Measurements from ENCODE around the gene CHD3. TPM values are rescaled to one million over a fixed set of nuclear protein-coding genes. Genes with fewer than 3 reads are reported as not detected.

The CHD3 gene
- polyA plus RNA-seq, 1 of the 3 experiments (the other 2 are of a cell fraction): 56.2 TPM

- H3K9ac ChIP-seq: no peak overlapping the region
- TF ChIP-seq REST (IDR thresholded peaks at IDR 0.05; ENCODE audit: low read depth, low read length): no peak
- no peak for TF ChIP-seq JUND (IDR thresholded peaks at IDR 0.05)
- no peak for TF ChIP-seq FOSL2 (IDR thresholded peaks at IDR 0.05; ENCODE audit: borderline replicate concordance, low read depth)
- TF ChIP-seq PBX3 (IDR thresholded peaks at IDR 0.05): no peak
- no peak for TF ChIP-seq FOXJ3 (CRISPR knock-in tag; IDR thresholded peaks at IDR 0.05)
- TF ChIP-seq RAD21 (IDR thresholded peaks at IDR 0.05; ENCODE audit: low read length): no peak
- no peak for TF ChIP-seq USF2 (IDR thresholded peaks at IDR 0.05; ENCODE audit: borderline replicate concordance, low read depth, low read length)
- no peak for TF ChIP-seq IRF3 (IDR thresholded peaks at IDR 0.05; ENCODE audit: low read depth, low read length)
- WGBS (ENCODE audit: low lambda C conversion rate): 96% methylated on average over 21 of the region's 21 CpGs
- H3K4me2 ChIP-seq: no peak overlapping the region
- no peak overlapping the region for H3K4me3 ChIP-seq (ENCODE audit: low read depth in 2 of 2, low read length in 1 of 2)
- peaks cover 33 to 58% of the 10 kb centered on the region in 2 experiments for H3K36me3 ChIP-seq (replicated peaks in 1 of 2; ENCODE audit: control insufficient read depth in 1 of 2, insufficient read depth in 2 of 2, low read length in 1 of 2)
- DNase-seq: no peak
- peaks cover 27% of the 10 kb centered on the region for H4K20me1 ChIP-seq (ENCODE audit: insufficient read depth)
- H3K27ac ChIP-seq (ENCODE audit: low read depth in 2 of 2, low read length in 1 of 2): no peak overlapping the region
- ChIA-PET CTCF (interaction anchor here (0.8 to 5.2 kb wide), 4 partner anchors 18 to 110 kb away, joined by 3 to 44 read pairs (median 7); partner anchors contain the start of gene RNF227), POLR2A (no interaction called here)
- peaks cover 5% of the 10 kb centered on the region; the same call in 1 of the 2 replicates for H3K79me2 ChIP-seq (ENCODE audit: insufficient read depth)
- H3K27me3 ChIP-seq (ENCODE audit: insufficient read depth): no peaks in the 10 kb centered on the region
- H2AFZ ChIP-seq (ENCODE audit: low read depth): no peak overlapping the region
- no peaks in the 10 kb centered on the region for H3K9me2 ChIP-seq
- peaks cover 15 to 37% of the 10 kb centered on the region in 2 experiments; a peak in 2 of 4 replicates for H3K4me1 ChIP-seq (ENCODE audit: control insufficient read depth in 1 of 2, insufficient read depth in 2 of 2, low read depth in 1 of 2, low read length in 1 of 2)
- H3K9me3 ChIP-seq: no peaks in the 10 kb centered on the region
- peaks cover 37% of the 10 kb centered on the region for H3F3A ChIP-seq (replicated peaks; ENCODE audit: insufficient read depth)
These were observed 34.9 kb upstream of the CHD3 start for GRCh38 chr17:7853691-7854038.

Data from SK-N-SH (cell line).